Regular cardiac myocyte (primary cell): ENCODE results near the gene DGKB. TPM values are rescaled to one million over a fixed set of nuclear protein-coding genes. Genes with fewer than 3 reads are reported as not detected.

Source experiments
- total RNA-seq: library from RNA; depleted of rRNA; stranded (reverse); fragments of >200 nt; gene quantifications from 2 replicates; pipeline ENCODE4 v1.2.3, GENCODE V29; 2014

The DGKB gene
- total RNA-seq: 0.56 and 0.58 TPM in 2 replicates

GRCh38 chr7:14902589-14903067 lies at the start of gene DGKB:
Gene DGKB, minus strand, starts transcription at chr7:14902751.

